KOPT-K1 (cell line): ENCODE data around the gene DDX43.

Source experiments
- H3K27ac ChIP-seq: fragments of 200-600 bp; sonication (generic); 2 replicates; pipeline ENCODE4 v1.5.1; 2016; ENCODE audit warnings: antibody characterized with exemption, mild to moderate bottlenecking, low read depth, low read length; ENCODE audit not compliant: poor library complexity, severe bottlenecking
- H3K36me3 ChIP-seq: fragments of 200-600 bp; sonication (generic); 2 replicates; pipeline ENCODE4 v1.5.1; 2017; ENCODE audit warnings: antibody characterized with exemption, mild to moderate bottlenecking, low read length, moderate library complexity; ENCODE audit not compliant: insufficient read depth
- H3K9me3 ChIP-seq: fragments of 200-600 bp; sonication (generic); 2 replicates; pipeline ENCODE4 v1.5.1; 2017; ENCODE audit warnings: antibody characterized with exemption, low read length, mild to moderate bottlenecking; ENCODE audit not compliant: insufficient read depth, poor library complexity, severe bottlenecking

The DDX43 gene

DNA sequence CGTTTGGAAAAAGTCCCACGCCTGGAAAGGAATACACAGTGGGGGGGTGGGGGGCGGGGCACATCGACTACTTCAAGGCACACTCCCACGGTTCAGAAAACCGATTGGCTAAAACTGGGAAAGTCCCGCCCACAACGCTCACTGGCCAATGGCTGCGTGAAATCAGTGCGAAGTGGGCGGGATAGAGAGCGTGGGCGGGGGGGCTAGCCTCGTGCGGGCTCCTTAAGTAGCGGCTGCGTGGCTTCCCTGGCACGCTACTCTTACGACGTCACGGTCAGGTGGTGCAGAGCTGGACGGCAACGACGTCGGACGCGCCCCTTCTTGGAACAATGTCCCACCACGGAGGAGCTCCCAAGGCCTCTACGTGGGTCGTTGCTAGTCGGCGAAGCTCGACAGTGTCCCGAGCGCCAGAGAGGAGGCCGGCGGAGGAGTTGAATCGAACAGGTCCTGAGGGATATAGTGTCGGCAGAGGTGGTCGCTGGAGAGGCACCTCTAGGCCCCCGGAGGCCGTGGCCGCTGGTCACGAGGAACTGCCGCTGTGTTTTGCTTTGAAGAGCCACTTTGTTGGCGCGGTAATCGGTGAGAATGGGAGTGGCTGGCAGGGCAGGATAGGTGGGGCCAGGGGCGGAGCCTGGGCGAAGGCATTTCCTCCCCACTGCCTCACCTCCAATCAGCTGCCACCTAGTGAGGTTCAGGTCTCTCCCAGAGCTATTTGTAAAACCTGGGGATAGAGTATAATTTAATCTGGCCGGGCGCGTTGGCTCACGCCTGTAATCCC, at the start of gene DDX43:
DDX43 (plus strand) TSS at position 252 of the 778 bp plus-strand sequence; CDS start at position 330, 78 bp downstream.
- no peaks in the 10 kb centered on the region for H3K9me3 ChIP-seq
- no peaks in the 10 kb centered on the region for H3K36me3 ChIP-seq
- H3K27ac ChIP-seq = no peak within 1 kb of the TSS

DNA sequence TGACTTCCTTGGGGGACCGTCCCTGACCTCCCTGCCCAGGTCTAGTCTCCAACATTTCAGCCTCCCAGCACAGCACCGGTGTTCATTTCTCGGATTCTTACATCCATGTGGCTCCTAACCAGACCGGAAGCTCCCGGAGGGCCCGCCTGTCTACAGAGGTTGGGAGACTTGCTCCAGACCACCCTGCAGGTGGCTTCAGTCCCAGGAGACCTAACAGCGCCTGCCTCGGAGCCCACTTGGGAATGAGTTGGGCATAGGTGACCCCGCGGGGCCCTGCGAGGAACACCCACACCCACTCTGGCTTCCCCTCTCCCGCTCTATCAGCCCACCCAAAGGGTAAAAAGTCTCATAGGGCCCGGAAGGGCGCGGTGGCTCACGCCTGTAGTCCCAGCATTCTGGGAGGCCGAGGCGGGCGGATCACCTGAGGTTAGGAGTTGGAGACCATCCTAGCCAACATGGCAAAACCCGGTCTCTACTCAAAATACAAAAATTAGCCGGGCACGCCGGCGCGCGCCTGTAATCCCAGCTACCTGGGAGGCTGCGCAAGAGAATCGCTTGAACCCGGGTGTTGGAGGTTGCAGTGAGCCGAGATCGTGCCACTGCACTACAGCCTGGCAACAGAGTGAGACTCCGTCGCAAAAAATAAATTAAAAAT, 46.0 kb upstream of the DDX43 start:
- Histone ChIP-seq H3K9me3 (no peaks in the 10 kb centered on the region), H3K27ac (no peak overlapping the region), H3K36me3 (no peaks in the 10 kb centered on the region)

DNA sequence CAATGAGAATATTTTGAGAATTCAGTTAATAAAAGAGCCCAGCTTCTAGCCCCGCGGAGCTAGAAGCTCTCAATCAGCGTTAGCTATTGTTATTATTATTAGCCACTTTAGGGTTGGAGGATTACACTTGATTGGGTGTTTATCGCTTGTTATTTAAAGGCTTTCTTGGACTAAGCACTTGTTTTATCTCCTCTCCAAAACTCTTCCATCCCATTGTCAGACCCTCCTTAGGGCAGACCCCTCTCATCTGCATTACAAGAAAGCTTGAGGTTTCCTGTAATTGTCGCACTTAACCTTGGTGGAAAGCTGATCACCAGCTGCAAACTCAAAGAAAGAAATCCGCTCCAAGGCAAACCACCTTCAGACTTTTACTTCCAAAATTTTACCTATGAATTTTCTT, 45.3 kb upstream of the DDX43 start:
- no peak overlapping the region for H3K27ac ChIP-seq
- no peaks in the 10 kb centered on the region for H3K36me3 ChIP-seq
- H3K9me3 ChIP-seq = no peaks in the 10 kb centered on the region

DNA sequence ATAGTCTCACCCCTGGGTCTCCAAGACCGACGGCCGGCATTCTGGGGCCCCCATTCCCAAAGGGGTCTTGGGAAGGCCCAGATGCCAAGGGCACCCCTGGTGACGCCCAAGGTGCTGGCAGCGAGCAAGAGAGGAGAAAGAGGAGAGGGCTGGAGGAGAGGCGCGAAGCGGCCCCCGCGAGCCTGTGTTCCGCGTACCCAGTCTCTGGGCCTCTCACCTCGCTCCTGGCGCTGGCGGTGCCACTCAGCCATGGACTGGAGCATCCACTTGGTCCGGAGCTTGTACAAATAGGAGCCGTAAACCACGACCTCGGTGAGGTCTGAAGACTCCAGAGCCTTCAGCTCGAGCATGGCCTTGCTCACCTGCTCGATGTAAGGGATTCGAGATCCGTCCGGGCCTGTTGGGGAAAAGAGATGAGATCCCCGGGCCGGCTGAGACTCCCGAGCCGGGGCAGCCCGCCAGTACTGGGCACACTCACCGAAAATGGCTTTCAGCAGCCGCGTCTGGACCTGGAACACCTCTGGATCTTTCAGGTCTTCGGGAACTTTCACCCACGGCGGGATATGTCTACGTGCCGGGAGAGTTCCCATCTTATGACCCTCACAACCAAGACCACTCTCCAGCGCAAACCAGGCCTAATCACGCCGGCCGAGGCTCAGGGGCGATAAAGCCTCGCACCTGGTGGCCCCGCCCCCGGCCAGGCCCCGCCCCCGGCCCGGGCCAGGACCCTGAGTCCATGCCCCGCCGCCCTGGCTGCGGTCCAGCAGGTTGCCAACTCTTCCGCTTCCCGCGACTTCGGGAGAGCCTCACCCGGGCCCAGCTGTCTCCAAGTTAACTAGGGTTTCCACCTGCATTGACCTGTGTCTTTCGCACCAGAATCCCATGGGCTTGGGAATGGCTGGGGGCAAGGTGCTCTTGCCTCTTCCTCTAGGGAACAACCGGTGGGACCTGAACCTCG, 40.7 kb upstream of the DDX43 start, which contains the start of gene DPPA5:
DPPA5 (minus strand) TSS at position 641 of the 958 bp plus-strand sequence; CDS start at position 590, 51 bp downstream.
- H3K27ac ChIP-seq = no peak within 1 kb of the TSS
- H3K9me3 ChIP-seq = no peaks in the 10 kb centered on the region
- H3K36me3 ChIP-seq = no peaks in the 10 kb centered on the region

DNA sequence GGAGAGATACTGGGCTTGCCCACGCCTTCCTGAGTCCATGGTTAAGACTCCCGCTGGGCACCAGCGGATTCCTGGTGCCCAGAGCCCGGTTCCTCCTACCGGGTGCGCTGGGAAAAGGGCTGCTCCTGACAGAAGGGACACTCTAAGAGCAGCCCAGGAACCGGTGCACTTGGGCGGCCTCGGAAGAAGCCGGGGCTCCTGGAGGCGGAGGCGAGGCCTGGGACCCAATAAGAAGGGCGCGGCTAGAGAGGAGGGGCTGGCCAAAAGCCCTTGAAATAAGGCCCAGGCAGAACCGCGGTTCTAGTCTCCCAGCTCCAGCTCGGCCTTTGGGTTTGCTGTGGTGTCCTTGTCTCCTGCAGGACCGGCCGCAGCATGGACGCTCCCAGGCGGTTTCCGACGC, 32.3 kb upstream of the DDX43 start, which contains the start of gene KHDC3L:
KHDC3L (plus strand) TSS at position 301 of the 400 bp plus-strand sequence; CDS start at position 373, 72 bp downstream.
- Histone ChIP-seq H3K27ac (no peak within 1 kb of the TSS), H3K9me3 (no peaks in the 10 kb centered on the region), H3K36me3 (no peaks in the 10 kb centered on the region)

DNA sequence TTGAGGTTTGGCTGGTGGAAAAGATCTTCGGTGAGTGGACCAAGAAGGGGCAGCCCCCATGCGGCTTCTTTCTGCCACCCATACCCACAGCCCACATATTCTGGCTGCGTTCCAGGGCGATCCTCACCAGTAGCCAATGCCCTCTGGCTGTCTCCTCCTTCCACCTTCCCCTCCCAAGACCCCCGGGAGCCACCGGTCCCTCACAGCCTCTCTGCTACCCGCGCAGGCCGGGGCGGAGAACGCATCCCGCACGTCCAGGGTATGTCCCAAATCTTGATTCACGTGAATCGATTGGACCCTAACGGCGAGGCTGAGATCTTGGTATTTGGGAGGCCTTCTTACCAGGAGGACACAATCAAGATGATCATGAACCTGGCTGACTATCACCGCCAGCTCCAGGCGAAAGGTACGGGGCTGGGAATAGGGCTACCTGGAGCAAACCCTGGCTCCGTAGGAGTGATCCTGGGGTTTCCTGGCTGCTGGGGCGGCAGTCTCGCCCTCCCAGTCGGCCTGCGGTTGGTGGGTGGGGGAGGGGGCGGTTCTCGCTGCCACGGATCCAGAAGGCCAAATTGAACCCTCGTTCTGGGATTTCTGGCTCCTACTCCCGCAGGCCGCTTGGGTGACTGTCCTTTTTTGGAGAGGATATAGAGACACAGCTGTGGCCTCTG, 31.6 kb upstream of the DDX43 start:
- H3K36me3 ChIP-seq = no peaks in the 10 kb centered on the region
- H3K9me3 ChIP-seq = no peaks in the 10 kb centered on the region
- H3K27ac ChIP-seq = no peak overlapping the region

DNA sequence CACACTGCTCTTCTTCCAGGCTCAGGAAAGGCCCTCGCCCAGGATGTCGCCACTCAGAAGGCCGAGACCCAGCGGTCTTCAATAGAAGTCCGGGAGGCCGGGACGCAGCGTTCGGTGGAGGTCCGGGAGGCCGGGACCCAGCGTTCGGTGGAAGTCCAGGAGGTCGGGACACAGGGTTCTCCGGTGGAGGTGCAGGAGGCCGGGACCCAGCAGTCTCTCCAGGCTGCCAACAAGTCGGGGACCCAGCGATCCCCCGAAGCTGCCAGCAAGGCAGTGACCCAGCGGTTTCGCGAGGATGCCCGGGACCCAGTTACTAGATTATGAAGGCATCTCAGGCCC, 31.1 kb upstream of the DDX43 start:
- H3K27ac ChIP-seq = no peak overlapping the region
- H3K36me3 ChIP-seq = no peaks in the 10 kb centered on the region
- H3K9me3 ChIP-seq = no peaks in the 10 kb centered on the region

DNA sequence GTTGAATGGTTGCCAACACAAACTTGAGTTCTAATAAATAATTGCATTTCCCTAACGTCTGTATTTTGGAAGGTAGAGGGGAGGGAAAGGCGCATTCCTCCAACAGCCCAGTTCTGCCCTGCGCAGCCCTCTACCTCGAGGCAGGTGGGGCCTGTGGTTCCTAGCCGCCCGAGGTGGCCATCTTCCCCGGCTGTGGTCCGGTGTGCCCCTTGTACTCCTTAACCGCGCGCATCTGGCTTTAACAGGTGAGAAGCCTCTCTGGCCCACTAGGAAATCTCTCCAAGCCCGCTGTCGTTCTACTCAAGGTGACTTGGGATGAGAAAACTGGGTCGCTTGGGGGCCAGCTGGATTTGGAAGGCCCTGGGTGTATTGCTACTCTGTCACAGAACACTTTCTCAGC, 30.5 kb upstream of the DDX43 start:
- H3K36me3 ChIP-seq = no peaks in the 10 kb centered on the region
- H3K27ac ChIP-seq = no peak overlapping the region
- H3K9me3 ChIP-seq = no peaks in the 10 kb centered on the region

DNA sequence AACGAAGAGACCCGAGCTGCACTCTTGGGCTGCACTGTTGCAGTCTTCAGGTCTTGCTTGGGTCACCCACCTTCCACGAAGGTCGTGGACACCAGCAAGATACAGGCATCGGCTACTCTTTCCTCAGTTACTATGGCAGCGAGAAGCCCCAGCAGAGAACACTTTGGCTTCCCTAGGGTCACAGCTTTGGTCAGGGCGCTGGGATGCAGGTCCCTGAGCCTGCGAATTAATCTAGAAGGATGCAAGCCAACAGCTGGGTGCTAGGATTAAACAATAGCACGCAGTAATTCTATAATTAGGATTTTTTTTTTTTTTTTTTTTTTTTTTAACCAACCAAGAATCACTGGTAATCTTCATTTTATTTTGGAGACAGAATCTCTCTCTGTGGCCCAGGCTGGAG, 30.1 kb upstream of the DDX43 start:
- H3K9me3 ChIP-seq = no peaks in the 10 kb centered on the region
- H3K27ac ChIP-seq = no peak overlapping the region
- no peaks in the 10 kb centered on the region for H3K36me3 ChIP-seq

DNA sequence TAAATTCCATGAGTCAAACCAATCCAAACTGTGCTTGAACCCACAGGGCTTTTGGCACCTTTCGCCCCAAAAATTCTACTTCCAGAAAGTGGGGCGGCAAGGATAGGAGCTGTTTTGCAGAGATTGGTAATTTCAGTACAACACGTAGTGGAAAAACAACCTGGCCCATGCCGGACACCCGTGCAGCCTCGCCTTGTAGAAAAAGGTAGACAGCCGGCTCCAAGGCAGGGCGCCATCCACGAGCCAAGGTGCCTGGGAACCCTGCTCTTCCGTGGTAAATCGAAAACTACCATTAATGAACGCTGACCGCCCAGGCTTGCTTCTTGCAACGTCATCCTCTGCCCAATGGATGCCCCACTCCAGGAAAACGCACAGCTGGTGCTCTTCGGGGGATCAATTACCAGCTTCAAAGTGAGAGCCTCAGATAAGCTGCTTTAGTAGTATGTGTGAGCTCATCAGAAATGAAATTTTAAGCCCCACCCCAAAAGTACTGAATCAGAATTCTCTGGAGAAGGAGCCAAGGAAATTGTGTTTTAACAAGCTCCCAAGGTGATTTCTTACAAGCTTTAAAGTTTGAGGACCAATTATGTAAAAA, 26.8 kb upstream of the DDX43 start:
- Histone ChIP-seq H3K27ac (no peak overlapping the region), H3K36me3 (no peaks in the 10 kb centered on the region), H3K9me3 (peaks cover 28% of the 10 kb centered on the region)

DNA sequence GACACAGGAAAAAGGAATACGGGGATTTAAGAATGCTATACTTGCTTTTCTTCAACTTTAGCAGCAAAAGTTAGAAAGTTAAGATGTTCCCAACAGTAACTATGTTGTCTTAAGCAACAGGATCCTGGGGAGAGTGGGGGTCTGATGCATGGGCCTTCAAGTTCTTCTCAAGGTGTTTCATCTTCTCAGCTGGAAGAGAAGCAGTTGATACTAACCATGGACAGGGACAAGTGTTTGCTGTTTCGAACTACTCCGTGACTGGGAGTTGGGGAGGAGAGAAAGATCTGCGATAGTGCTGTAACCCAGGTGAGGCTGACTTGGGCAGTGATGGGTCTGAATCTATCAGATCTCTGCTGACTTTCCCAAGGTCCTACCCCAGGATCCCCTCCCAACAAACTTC, 26.0 kb upstream of the DDX43 start:
- peaks cover 28% of the 10 kb centered on the region for H3K9me3 ChIP-seq
- no peaks in the 10 kb centered on the region for H3K36me3 ChIP-seq
- H3K27ac ChIP-seq = peak overlapping the region; percentile 33

DNA sequence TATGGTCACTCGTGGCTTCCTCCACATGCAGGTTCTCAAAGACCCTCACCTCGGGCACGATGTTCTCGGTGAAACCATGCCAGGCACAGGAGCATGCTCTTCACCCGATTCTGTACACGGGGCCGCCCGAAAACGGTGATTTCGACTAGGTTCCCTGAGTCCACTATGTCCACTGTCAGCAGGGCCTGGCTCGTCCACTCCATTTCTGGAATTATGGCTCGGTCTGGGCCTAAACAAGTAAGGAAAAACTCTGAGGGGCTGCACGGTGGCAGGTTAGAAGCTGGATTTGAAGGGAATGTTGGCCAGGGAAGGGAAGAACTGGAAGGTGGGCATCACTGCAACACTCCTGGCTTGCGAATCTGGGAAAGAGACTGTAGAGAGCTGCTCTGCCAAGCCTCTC, 25.5 kb upstream of the DDX43 start:
- H3K27ac ChIP-seq = peak overlapping the region; percentile 33
- peaks cover 28% of the 10 kb centered on the region for H3K9me3 ChIP-seq
- no peaks in the 10 kb centered on the region for H3K36me3 ChIP-seq

DNA sequence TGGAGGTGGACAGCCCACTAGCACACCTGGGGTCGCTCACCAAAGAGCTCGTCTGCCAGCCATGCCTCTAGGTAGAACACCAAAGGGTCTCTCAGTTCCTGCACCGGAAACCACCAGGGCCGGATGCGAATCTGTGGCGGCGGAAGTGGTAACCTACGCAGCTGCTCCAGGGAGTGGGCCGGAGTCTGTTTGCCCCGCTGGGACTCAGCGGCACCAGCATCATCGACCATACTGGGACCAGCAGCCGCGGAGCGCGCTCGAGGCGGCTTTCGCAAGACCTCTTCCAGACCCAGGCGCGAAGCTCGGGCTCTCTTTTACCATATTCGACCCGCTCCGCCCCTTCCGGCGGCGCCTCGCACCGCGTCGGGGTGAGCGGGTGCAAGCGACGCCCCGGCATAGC, 25.1 kb upstream of the DDX43 start, which contains the start of gene OOEP:
OOEP (minus strand) TSS at position 335 of the 400 bp plus-strand sequence; CDS start at position 230, 105 bp downstream.
- H3K36me3 ChIP-seq = no peaks in the 10 kb centered on the region
- H3K27ac ChIP-seq = peak within 1 kb of the TSS; percentile 33
- peaks cover 28% of the 10 kb centered on the region for H3K9me3 ChIP-seq

DNA sequence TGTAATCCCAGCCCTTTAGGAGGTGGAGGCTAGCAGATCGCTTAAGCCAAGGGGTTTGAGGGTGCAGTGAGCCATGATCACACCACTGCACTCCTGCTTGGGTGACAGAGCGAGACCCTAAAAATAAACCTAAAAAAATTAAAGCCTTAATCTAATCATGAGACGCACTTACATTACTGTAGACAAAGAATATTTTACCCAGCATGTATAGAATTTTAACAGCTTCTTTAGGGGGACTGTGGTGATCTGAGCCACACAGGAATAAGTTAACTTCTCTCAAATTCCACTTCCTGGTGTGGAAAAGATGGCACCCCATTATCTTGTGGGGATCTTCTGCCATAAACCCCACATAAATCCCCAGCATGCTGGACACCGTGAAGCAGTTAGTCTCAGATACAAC, 22.6 kb upstream of the DDX43 start:
- H3K36me3 ChIP-seq = no peaks in the 10 kb centered on the region
- H3K27ac ChIP-seq = no peak overlapping the region

More for the DNA sequence above, 22.6 kb upstream of the DDX43 start:
- peaks cover 28% of the 10 kb centered on the region for H3K9me3 ChIP-seq
